CD8-positive, alpha-beta memory T cell (primary cell): ENCODE results near the gene SUPT3H. TPM values are rescaled to one million over a fixed set of nuclear protein-coding genes. Genes with fewer than 3 reads are reported as not detected.
"Not testable (repeated sequence)": the region's sequence is repeated elsewhere in the genome, so short reads cannot be mapped to it uniquely, and the experiment has no call there.

Source experiments
- CTCF ChIA-PET: fragments of 350-600 bp; sonication (Branson Sonifier 250); formaldehyde crosslinking; loops from one replicate; lab custom pipeline; 2021; ENCODE audit warnings: antibody characterized with exemption; lab: Charles Lee
- POLR2A ChIA-PET: fragments of 350-600 bp; sonication (Branson Sonifier 250); formaldehyde crosslinking; loops from one replicate; lab custom pipeline; 2021; ENCODE audit warnings: antibody characterized with exemption; lab: Charles Lee
- DNase-seq, 5 donors: peaks; one replicate each; pipeline versions ENCODE4 v3.0.0 to v3.0.0-alpha.2; 2020 to 2022; ENCODE audit warnings: mixed read lengths in 1 of 5
- H3K27ac ChIP-seq: one replicate; pipeline ENCODE4 v1.7.0; 2013; ENCODE audit warnings: low read depth, mild to moderate bottlenecking, low read length, moderate library complexity
- H3K27me3 ChIP-seq: 2 replicates; pipeline ENCODE4 v1.7.0; 2013; ENCODE audit warnings: low read length, mild to moderate bottlenecking; ENCODE audit not compliant: insufficient read depth, poor library complexity, severe bottlenecking
- H3K36me3 ChIP-seq: 2 replicates; pipeline ENCODE4 v1.7.0; 2013; ENCODE audit warnings: mild to moderate bottlenecking, low read length, moderate library complexity; ENCODE audit not compliant: insufficient read depth
- H3K4me1 ChIP-seq: 2 replicates; pipeline ENCODE4 v1.7.0; 2013; ENCODE audit warnings: mild to moderate bottlenecking, low read length, moderate library complexity; ENCODE audit not compliant: insufficient read depth
- H3K4me3 ChIP-seq: 2 replicates; pipeline ENCODE4 v1.7.0; 2013; ENCODE audit warnings: mild to moderate bottlenecking, low read length
- H3K9me3 ChIP-seq: 2 replicates; pipeline ENCODE4 v1.7.0; 2013; ENCODE audit warnings: mild to moderate bottlenecking, low read length
- H3K27ac Mint-ChIP-seq, 8 donors: one replicate each; pipeline ENCODE4 v1.8.0; 2020 to 2021; ENCODE audit warnings: mixed read lengths in 8 of 8, mild to moderate bottlenecking in 6 of 8, inconsistent platforms in 3 of 8, moderate library complexity in 3 of 8
- H3K27me3 Mint-ChIP-seq, 2 donors: one replicate each; pipeline ENCODE4 v1.8.0; 2020 to 2021; ENCODE audit warnings: mixed read lengths in 2 of 2, mild to moderate bottlenecking in 1 of 2, moderate library complexity in 1 of 2
- H3K36me3 Mint-ChIP-seq, 3 donors: one replicate each; pipeline ENCODE4 v1.8.0; 2020 to 2021; ENCODE audit warnings: mixed read lengths in 3 of 3, inconsistent platforms in 1 of 3, mild to moderate bottlenecking in 1 of 3
- H3K4me1 Mint-ChIP-seq, 3 donors: one replicate each; pipeline ENCODE4 v1.8.0; 2020 to 2021; ENCODE audit warnings: mixed read lengths in 3 of 3, inconsistent platforms in 1 of 3, mild to moderate bottlenecking in 1 of 3
- H3K4me3 Mint-ChIP-seq, 7 donors: one replicate each; pipeline ENCODE4 v1.8.0; 2020 to 2021; ENCODE audit warnings: mixed read lengths in 7 of 7, mild to moderate bottlenecking in 6 of 7, moderate library complexity in 4 of 7, inconsistent platforms in 2 of 7
- H3K9me3 Mint-ChIP-seq, 5 donors: one replicate each; pipeline ENCODE4 v1.8.0; 2020 to 2022; ENCODE audit warnings: mixed read lengths in 5 of 5, mild to moderate bottlenecking in 3 of 5, moderate library complexity in 2 of 5, inconsistent platforms in 1 of 5
- polyA plus RNA-seq: library from polyadenylated mRNA; unstranded; fragments of 300-500 nt; fragmentation: Illumina TruSeq; gene quantifications from one replicate; pipeline ENCODE4 v1.2.3, GENCODE V29; 2021
- total RNA-seq, 2 experiments: library from RNA; stranded (reverse); gene quantifications; one replicate each; pipeline ENCODE4 v1.2.3, GENCODE V29; 2021

Gene SUPT3H
- total and polyA plus RNA-seq, 3 experiments from 2014 or later: 13.7 to 17.1 (median 14.6) TPM

- H3K9me3 Mint-ChIP-seq: peaks cover 0 to 5% (median 0%) of the 10 kb centered on the region in 5 donors
- CTCF ChIA-PET: no interaction called here
- Histone ChIP-seq H3K4me1 (no peaks in the 10 kb centered on the region), H3K27me3 (no peaks in the 10 kb centered on the region), H3K9me3 (no peaks in the 10 kb centered on the region), H3K27ac (no peak overlapping the region), H3K4me3 (no peak overlapping the region), H3K36me3 (no peaks in the 10 kb centered on the region)
- peaks cover 0 to 2% of the 10 kb centered on the region in 2 donors for H3K27me3 Mint-ChIP-seq
- no peak overlapping the region for H3K27ac Mint-ChIP-seq
- H3K36me3 Mint-ChIP-seq: peaks cover 0 to 11% (median 0%) of the 10 kb centered on the region in 3 donors
- peaks cover 11 to 27% (median 20%) of the 10 kb centered on the region in 3 donors for H3K4me1 Mint-ChIP-seq
- peak in 1 of 5 donors; percentile 0 for DNase-seq
- no peak overlapping the region for H3K4me3 Mint-ChIP-seq
- POLR2A ChIA-PET: no interaction called here
These were observed 323.1 kb downstream of the SUPT3H start for GRCh38 chr6:45054610-45055009.

- Histone ChIP-seq H3K36me3 (no peaks in the 10 kb centered on the region), H3K27ac (no peak overlapping the region), H3K4me3 (no peak overlapping the region), H3K27me3 (no peaks in the 10 kb centered on the region), H3K4me1 (no peaks in the 10 kb centered on the region), H3K9me3 (no peaks in the 10 kb centered on the region)
- Mint-ChIP-seq H3K27ac (no peak overlapping the region), H3K9me3 (no peaks in the 10 kb centered on the region), H3K4me3 (no peak overlapping the region), H3K36me3 (no peaks in the 10 kb centered on the region), H3K4me1 (peaks cover 19 to 35% (median 33%) of the 10 kb centered on the region in 3 donors), H3K27me3 (peaks cover 0 to 2% of the 10 kb centered on the region in 2 donors)
- CTCF ChIA-PET: no interaction called here
- DNase-seq: no peak
- POLR2A ChIA-PET: no interaction called here
These were observed 325.4 kb downstream of the SUPT3H start for GRCh38 chr6:45052325-45052724.

- H3K27ac Mint-ChIP-seq: peak overlapping the region in 2 of 8 donors; percentile 13 to 79
- Histone ChIP-seq H3K27me3 (no peaks in the 10 kb centered on the region), H3K36me3 (no peaks in the 10 kb centered on the region), H3K9me3 (no peaks in the 10 kb centered on the region), H3K4me3 (no peak overlapping the region), H3K27ac (no peak overlapping the region), H3K4me1 (no peaks in the 10 kb centered on the region)
- H3K9me3 Mint-ChIP-seq: no peaks in the 10 kb centered on the region
- ChIA-PET POLR2A (no interaction called here), CTCF (no interaction called here)
- peaks cover 14 to 35% (median 25%) of the 10 kb centered on the region in 3 donors for H3K4me1 Mint-ChIP-seq
- DNase-seq: no peak
- no peaks in the 10 kb centered on the region for H3K36me3 Mint-ChIP-seq
- H3K27me3 Mint-ChIP-seq: no peaks in the 10 kb centered on the region
- no peak overlapping the region for H3K4me3 Mint-ChIP-seq
These were observed 328.4 kb downstream of the SUPT3H start for GRCh38 chr6:45049188-45049843.

GRCh38 chr6:45047573-45047972, 330.2 kb downstream of the SUPT3H start:
- DNase-seq: no peak
- H3K27ac ChIP-seq: no peak overlapping the region
- H3K27me3 Mint-ChIP-seq: no peaks in the 10 kb centered on the region
- H3K9me3 ChIP-seq: no peaks in the 10 kb centered on the region
- no peaks in the 10 kb centered on the region for H3K36me3 ChIP-seq
- no peaks in the 10 kb centered on the region for H3K9me3 Mint-ChIP-seq
- peaks cover 11 to 37% (median 21%) of the 10 kb centered on the region in 3 donors for H3K4me1 Mint-ChIP-seq
- ChIA-PET POLR2A (no interaction called here), CTCF (no interaction called here)
- H3K27me3 ChIP-seq: no peaks in the 10 kb centered on the region
- no peaks in the 10 kb centered on the region for H3K36me3 Mint-ChIP-seq
- no peaks in the 10 kb centered on the region for H3K4me1 ChIP-seq
- H3K4me3 ChIP-seq: no peak overlapping the region
- no peak overlapping the region for H3K27ac Mint-ChIP-seq
- H3K4me3 Mint-ChIP-seq: no peak overlapping the region

- Histone ChIP-seq H3K4me1 (no peaks in the 10 kb centered on the region), H3K36me3 (no peaks in the 10 kb centered on the region), H3K4me3 (no peak overlapping the region), H3K9me3 (no peaks in the 10 kb centered on the region), H3K27me3 (no peaks in the 10 kb centered on the region), H3K27ac (no peak overlapping the region)
- ChIA-PET POLR2A (no interaction called here), CTCF (no interaction called here)
- Mint-ChIP-seq H3K9me3 (no peaks in the 10 kb centered on the region), H3K4me3 (no peak overlapping the region), H3K27ac (peak overlapping the region in 2 of 8 donors; percentile 8 to 12), H3K27me3 (no peaks in the 10 kb centered on the region), H3K4me1 (peaks cover 11 to 36% (median 18%) of the 10 kb centered on the region in 3 donors), H3K36me3 (no peaks in the 10 kb centered on the region)
- no peak for DNase-seq
These were observed 332.5 kb downstream of the SUPT3H start for GRCh38 chr6:45045253-45045601.

- H3K36me3 ChIP-seq: no peaks in the 10 kb centered on the region
- Mint-ChIP-seq H3K36me3 (no peaks in the 10 kb centered on the region), H3K4me3 (no peak overlapping the region), H3K9me3 (no peaks in the 10 kb centered on the region), H3K4me1 (peaks cover 9 to 30% (median 15%) of the 10 kb centered on the region in 3 donors), H3K27ac (peak overlapping the region in 1 of 8 donors; percentile 12), H3K27me3 (no peaks in the 10 kb centered on the region)
- no peaks in the 10 kb centered on the region for H3K27me3 ChIP-seq
- ChIA-PET POLR2A (no interaction called here), CTCF (no interaction called here)
- no peak overlapping the region for H3K4me3 ChIP-seq
- no peaks in the 10 kb centered on the region for H3K4me1 ChIP-seq
- no peak for DNase-seq
- H3K9me3 ChIP-seq: no peaks in the 10 kb centered on the region
- H3K27ac ChIP-seq: no peak overlapping the region
These were observed 333.1 kb downstream of the SUPT3H start for GRCh38 chr6:45044510-45045252.

GRCh38 chr6:45044086-45044485, 333.6 kb downstream of the SUPT3H start:
- H3K27me3 ChIP-seq: no peaks in the 10 kb centered on the region
- no peaks in the 10 kb centered on the region for H3K9me3 Mint-ChIP-seq
- DNase-seq: no peak
- H3K27ac Mint-ChIP-seq: no peak overlapping the region
- peaks cover 3 to 24% (median 9%) of the 10 kb centered on the region in 3 donors for H3K4me1 Mint-ChIP-seq
- H3K27ac ChIP-seq: no peak overlapping the region
- H3K9me3 ChIP-seq: no peaks in the 10 kb centered on the region
- no peak overlapping the region for H3K4me3 ChIP-seq
- POLR2A ChIA-PET: no interaction called here
- no peaks in the 10 kb centered on the region for H3K36me3 Mint-ChIP-seq
- CTCF ChIA-PET: no interaction called here
- no peaks in the 10 kb centered on the region for H3K4me1 ChIP-seq
- no peaks in the 10 kb centered on the region for H3K27me3 Mint-ChIP-seq
- H3K4me3 Mint-ChIP-seq: no peak overlapping the region
- H3K36me3 ChIP-seq: no peaks in the 10 kb centered on the region

- CTCF ChIA-PET, POLR2A ChIA-PET, H3K4me3 Mint-ChIP-seq: not testable (repeated sequence)
These were observed 335.1 kb downstream of the SUPT3H start for GRCh38 chr6:45042673-45043072.

More at GRCh38 chr6:45042673-45043072, 335.1 kb downstream of the SUPT3H start:
- not testable (repeated sequence) for H3K27ac ChIP-seq, H3K9me3 ChIP-seq, H3K27ac Mint-ChIP-seq, H3K4me1 ChIP-seq, H3K4me3 ChIP-seq, H3K27me3 Mint-ChIP-seq, DNase-seq, H3K27me3 ChIP-seq, H3K36me3 ChIP-seq, H3K9me3 Mint-ChIP-seq, H3K36me3 Mint-ChIP-seq
- H3K4me1 Mint-ChIP-seq: peaks cover 0 to 16% (median 6%) of the 10 kb centered on the region in 3 donors
